GM18508 (cell line): Measurements from ENCODE around the gene LIMS2.

Experiments used
- ATAC-seq: cut with Tn5 transposase; IDR thresholded peaks from one replicate; pipeline ENCODE4 v1.9.1; 2021; ENCODE audit warnings: moderate number of reproducible peaks; ENCODE audit not compliant: insufficient read depth, unreplicated experiment

LIMS2 gene, protein sequence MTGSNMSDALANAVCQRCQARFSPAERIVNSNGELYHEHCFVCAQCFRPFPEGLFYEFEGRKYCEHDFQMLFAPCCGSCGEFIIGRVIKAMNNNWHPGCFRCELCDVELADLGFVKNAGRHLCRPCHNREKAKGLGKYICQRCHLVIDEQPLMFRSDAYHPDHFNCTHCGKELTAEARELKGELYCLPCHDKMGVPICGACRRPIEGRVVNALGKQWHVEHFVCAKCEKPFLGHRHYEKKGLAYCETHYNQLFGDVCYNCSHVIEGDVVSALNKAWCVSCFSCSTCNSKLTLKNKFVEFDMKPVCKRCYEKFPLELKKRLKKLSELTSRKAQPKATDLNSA

DNA sequence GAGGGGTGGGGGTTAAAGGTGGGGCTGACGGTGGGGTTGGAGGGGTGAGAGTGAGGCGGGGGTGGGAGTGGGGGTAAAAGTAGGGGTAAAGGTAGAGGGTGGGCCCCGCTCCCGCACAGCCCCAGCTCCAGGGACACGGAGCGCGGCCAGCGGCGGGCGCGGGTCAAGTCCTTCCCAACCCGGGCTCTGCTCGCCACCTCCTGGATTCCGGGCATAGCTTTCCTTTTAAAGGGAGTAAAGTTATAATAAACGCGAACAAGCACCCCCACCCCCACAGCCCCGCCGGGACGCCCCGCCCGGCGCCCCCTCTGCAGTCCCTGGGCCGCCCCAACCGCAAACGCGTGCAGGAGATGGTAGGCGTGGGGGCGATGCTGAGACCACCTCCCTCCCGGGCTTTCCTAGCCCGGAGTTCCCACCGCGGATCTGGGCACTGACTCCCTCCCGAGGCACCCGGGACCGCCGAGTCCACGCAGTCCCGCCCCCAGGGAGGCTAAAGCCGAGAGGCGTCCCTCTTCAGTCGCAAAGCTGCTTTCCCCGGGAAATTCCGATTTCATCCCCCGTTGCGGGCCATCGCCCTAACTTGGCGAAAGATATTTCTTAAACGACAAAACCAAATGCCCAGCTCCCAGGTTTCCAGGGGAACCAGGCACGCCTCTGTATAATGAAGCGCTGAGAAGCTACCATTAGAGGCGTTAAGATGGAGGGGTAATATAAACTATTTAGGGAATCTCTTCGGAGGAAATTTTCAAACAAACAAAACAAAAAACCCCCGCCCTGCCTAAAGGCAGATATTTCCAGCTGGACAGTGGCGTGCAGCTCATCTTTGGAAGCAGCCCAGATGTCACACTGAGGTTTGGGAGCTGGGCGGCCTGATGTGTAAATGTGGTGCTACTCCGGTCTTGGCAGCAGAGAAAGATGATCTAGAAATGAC lies at the start of gene LIMS2:
LIMS2 (minus strand) TSS at position 200 of the 931 bp plus-strand sequence. CDS start 506 bp downstream, outside the sequence.
- ATAC-seq: no peak

DNA sequence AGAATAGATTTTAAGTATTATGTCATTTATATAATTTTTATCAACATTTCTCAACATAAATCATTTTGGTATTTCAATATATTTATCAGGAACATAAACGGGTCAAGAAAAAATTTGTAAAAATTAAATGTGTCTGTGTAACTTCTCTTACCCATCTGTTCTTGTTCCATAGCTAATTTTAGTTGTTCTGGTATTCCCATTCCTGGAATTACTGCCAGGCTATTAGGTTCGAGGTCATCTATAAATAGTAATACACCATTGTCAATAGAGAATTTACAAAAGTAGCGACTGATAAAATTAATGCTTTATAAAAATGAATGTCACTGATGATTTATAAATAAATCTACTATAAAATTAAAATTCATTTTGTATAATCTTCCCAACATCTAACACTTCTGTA lies 47.5 kb upstream of the LIMS2 start:
- ATAC-seq: no peak

DNA sequence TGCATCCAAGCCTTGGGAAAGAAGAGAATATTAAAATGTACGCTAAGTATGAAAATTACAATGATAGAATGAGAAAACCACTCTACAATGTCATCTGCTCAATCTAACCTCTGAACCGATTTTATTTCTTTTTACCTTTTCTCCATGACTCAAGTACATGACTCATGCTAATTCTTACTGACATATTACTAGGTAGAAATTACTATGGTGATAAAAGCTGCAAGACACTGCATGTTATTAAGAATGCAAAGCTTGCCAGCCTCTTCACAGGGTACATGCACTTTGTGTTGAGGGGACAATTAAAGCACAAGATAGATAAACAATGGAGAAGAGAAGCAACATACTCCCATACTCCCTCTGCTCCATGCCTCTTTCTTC lies 46.6 kb upstream of the LIMS2 start:
- ATAC-seq: no peak

DNA sequence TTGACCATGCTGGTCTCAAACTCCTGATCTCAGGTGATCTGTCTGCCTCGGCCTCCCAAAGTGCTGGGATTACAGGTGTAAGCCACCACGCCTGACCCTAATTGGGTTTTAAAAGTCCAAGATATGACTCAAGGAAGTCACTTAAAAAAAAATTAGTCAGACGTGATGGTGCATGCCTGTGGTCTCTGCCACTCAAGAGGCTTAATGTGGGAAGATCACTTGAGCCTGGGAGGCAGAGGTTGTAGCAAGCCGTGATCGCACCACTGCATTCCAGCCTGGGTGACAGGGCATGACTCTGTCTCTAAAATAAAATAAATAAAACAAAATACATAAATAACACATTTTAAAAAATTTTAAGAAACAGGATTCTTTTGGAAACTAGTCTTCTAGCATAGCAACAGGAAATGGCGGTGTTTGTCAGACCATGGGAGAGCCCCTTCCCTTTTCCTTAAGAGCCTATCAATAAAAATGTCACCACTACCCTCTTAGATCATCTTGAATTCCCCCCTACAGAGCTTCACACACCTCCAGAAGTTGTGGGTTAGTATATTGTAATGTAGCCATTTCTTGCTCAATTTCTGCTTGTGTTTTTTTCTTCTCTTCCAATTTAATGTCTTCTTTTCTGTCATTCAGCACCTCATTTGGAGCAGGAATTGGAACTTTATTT lies 46.1 kb upstream of the LIMS2 start:
- ATAC-seq: no peak

DNA sequence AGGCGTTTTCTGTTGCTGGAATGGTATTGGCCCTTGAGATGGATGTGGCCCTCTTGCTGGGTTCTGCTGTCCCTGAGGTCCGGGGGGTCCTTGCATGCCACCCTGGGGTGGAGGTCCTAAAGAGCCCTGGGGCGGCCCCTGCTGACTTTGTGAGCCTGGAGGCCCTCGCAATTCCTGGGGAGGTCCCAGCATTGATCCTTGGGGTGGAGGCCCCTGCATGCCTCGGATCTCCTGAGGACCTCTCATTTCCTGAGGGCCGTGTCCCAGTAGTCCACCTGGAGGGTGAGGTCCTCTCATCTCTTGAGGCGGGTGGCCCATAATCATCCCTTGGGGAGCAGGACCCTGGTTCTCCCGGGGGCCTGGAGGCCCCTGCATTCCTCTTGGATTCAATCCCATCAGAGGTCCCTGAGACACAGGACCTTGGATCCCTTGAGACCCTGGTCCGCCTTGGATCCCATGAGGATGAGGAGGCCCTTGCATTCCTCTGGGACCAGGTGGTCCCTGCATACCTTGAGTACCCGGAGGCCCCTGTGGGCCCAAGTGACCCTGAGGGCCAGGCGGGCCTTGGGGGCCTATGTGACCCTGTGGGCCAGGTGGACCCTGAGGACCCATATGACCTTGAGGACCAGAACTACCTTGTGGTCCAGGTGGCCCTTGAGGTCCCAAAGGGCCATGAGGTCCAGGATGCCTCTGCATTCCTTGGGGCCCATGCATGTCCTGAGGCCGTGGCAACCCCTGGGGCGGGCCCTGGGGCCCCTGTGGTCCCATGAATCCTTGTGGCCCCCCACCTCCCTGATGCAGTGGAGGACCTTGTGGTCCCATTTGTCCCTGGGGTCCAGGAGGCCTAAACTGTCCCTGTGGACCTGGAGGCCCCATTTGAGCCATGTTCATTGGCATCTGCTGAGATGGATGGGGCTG lies 44.2 kb upstream of the LIMS2 start:
- ATAC-seq: no peak

DNA sequence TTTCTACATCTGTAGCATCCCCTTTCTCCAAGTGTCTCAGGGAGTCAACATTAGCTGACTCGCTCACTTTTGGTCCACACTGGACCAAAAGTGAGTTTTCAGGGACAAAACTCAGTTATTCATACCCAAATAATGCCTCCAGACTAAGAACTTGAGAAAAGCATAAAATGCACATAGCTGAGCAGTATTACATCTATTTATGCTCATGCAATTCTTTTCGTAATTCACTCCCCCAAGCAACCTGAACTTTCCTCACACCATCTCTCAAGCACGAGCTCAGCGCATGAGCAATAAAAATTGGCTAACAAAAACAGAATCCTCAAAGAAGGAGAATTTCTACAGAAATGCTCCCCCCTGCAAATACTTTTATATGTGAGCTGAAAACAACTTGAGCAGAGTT lies 42.9 kb upstream of the LIMS2 start:
- no peak for ATAC-seq

DNA sequence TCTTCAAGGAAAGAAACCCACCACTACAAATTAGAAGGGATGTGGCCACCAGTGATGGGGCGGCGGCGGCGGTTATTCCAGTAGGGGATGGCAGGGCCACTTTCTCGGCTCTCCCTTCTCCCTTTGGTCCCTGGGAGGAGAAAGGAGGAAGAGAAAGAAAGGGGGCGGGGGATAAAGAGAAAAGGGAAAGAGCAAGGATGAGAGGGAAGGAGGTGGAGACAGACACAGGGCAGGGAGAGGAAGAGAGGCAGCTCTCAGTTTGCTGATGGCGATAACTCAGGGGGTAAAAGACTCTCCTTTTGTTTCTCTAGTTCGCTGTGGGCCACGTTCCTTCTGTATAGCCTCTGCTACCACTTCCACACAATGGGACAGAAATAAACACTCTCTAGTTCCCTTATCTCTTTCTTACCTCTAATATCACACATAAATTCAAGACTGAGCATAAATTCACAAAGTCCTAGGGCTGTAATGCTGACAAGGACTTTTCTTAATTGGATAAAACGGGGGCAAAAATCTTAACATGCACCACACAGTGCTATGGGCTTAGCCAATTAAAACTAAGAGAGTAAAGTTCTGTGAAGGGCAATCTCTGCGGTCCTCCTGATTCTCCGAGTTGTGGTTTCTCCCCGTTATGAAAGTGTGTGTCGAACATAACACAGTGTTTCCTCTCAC lies 40.6 kb upstream of the LIMS2 start:
- ATAC-seq: no peak

DNA sequence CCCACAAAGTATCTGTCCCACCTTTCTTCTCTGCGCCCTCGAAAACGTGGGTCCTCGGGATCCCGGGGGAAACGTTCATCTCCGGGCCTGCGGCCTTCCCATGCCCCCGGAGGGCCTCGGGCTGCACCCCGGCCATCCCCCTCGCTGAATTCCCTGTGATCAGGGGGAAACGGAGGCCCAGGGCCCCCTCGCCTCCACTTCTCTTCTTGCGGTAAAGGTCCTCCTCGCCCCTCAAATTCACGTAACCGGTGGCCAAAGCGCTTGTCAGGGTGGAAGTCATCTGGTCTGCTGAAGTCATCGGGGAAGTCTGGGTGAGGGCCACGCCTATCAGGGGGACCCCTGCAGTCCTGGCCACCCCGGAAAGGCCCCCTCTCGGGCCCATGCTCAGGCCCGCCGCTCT lies 38.2 kb upstream of the LIMS2 start:
- ATAC-seq: no peak

DNA sequence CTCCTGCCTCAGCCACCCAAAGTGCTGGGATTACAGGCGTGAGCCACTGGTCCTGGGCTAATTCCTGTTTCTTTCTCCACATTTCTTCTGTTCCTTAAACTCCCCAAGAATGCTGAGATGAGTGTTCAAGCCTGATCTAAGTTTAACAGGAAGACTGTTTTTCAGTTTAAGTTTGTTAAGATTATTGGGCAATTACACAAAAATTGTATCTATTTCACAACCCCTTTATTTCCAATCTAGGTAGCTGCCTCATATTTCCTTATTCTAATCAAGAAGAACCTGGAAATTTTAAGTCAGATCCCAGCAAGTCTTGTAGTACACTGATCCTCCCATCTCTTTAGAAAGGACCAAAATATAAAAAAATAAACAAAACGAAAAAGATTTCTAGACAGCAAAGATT lies 37.7 kb upstream of the LIMS2 start:
- ATAC-seq: no peak

DNA sequence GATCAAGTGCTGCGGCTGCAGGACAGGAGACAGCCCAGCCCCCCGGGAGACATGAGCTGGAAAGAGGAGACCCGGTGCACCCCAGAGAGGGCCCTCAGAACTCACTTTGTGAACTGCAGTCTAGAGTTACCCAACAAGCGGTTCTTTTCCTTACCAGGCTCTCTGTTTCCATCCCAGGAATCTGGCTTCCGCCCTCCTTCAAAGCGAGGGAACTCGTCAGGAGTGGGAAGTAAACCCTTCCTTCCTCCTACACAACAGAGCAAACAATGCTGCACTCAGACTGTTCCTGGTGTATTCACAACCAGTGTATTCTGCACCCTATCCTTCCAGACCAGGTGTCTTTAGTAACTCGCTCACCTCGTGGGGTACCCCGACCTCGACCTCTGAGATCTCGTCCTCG lies 34.0 kb upstream of the LIMS2 start:
- ATAC-seq: no peak

DNA sequence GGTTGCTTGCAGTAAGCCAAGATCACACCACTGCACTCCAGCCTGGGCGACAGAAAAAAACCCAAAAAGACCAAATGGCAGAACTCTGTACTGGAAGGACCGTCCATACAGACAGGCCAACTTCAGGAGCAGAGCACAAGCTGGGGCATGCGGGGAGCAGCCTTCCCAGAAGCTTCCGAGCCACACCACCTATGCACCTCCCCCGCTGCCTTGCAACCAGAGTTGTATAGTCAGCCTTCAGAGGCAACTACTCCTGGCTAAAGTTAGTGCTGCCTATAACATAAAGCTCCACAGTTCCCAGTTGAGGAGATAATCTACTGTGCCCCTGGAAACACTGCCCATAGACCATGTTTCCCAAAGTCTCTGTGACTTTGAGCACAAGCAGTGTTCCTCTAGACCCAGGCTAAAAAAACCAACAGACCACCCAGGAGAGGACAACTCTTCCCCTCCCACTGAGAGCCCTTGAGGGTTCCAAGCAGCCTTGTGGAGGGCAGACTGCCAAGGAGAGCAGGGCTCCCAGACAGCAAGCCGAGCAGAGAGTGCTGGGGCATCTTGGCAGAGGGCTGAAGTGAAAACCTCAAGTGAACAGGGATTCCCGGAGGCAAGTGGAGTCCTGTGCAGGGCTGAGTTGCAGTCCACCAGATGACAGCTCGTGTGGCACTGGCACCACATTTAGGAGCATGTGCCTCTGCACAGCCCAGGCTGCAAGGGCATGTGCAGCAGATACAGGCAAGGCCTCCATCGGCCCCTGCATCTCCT lies 32.7 kb upstream of the LIMS2 start:
- no peak for ATAC-seq

DNA sequence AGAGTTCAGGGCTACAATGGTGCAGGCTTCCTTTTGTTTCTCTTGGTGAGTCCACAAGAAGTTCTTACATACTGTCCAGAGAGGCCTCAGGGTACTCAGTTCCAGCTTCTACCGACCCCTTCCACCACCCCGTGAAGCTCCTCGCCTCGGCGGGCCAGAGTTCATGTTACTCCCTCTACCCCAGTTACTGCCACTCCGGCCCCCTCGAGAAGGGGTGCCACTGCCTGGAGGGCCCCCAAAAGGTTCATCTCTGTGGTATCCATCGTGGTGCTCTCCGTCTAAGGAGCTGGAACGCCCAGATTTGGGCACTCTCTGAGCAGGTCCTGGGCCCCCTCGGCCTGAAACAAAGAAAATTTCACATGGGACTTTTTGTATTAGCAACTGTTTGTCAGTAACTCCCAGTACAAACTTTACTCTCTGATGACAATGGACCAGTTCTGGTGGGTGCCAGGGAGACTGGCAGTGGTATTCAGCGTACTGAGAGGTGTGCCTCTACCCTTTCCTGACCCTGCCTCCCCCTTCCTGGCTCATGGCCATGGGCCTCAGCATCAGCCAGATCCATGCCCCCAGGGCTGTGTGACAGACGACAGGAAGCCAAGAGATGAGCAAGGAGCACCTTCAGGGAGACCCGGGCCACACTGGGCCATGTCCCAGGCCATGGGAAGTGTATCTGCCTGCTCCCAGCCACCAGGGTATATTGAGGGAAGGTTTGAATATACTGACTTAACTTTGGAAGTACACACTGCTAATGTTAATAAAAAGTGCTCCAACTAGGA lies 31.1 kb upstream of the LIMS2 start:
- ATAC-seq: no peak

DNA sequence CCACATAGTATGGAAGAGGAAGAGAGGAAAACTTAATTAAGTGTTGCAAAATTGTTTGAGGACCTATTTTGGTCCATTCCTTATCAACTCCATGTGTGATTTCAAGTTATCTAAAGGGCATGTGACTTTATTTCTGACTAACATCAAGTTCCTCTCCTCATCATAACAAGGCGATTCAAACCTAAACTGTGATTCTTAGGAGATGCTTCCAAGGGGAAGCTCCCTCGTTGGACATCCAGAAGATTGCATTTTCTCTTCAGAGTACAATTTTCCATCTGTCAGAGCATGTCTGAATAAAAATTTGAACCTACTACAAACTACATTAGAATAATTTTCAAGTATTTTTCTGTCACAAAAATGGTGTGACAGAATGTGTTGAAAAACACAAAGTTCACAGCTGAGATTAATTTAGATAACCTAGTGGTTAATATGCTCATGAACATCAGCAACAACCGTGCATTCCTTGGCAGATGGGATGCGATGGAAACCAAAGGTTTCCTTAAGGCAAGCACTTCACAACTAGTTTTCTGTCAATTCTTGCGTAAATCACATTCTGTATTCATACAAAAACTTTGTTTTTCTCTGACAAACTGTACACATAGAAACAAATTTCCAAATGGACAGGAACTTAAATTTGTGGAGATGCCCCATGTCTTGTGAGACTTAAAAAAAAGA lies 30.2 kb upstream of the LIMS2 start:
- no peak for ATAC-seq

DNA sequence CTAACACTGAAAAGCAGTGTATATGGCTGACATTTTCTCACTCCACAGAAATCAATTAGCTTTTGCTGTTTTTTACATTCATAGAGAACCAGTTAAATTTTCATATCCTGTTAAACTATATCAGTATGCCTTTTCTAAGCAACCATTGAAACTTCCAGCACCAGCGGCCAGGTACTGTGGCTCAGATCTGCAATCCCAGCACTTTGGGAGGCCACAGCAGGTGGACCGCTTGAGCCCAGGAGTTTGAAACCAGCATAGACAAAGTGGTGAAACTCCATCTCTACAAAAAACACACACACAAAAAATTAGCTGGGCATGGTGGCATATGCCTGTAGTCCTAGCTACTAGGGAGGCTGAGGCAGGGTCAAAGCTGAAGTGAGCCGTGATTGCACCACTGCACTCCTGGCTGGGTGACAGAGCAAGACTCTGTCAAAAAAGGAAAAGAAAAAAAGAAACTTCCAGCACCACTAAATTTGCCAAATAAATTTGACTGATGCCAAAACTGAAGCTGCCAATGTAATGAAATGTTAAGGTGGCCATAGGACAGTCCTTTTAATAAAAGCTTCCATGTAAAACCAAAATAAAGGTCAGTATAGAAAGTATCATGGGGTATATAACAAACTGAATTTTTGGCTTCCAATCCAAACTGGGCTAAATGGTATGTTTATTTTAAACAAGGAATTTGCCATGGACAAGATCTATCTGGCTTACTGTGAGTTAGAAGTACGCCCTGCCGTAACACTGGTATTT lies 29.5 kb upstream of the LIMS2 start:
- no peak for ATAC-seq

DNA sequence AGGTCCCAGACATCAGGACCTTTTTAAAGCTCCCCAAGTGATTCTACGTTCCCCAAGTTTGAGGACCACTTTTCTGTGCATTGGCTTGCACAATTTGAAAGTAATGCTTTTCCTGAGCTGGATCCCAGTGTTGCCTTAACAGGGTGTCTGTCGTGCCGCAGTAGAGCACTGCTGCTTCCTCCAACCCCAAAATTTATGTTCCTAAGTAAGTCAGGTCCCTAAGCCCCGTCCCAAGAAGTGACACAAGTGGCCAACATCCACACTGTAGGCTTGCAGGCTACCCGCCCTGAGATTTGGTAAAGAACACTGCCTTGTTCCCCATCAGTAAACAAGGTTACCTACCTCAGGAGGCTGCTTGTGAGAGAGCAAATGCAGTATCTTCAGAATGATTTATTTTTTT lies 28.0 kb upstream of the LIMS2 start:
- no peak for ATAC-seq

DNA sequence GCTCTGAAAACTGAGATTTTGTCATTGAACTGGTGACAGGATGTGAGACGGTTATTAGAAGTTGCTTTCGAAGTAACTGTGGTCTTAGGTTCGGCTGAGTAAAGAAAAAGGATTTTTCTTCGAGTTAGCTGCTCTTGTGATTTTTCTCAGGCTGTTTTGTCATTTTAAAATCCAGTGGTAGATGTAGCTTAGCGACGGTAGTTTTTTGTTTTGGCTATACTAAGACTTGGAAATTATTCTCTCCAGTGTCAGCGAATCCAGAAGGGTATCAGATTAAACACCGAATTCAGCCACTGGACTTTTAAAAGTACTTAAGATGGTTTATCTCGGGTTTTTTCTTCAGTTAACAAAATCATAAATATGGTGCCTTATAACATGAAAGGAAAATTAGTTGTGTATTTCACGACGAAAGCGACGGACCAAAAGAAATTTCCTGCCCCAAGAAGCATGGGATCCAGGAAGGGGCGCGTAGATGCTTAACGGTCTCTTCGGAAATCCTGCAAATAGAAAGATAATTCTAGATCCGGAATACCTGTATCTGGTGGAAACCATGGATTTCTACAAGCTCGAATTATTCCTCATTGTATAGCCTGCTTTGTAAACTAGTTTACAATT lies 27.2 kb upstream of the LIMS2 start:
- ATAC-seq: no peak
